ENCODE results near the gene KAZN.

DNA sequence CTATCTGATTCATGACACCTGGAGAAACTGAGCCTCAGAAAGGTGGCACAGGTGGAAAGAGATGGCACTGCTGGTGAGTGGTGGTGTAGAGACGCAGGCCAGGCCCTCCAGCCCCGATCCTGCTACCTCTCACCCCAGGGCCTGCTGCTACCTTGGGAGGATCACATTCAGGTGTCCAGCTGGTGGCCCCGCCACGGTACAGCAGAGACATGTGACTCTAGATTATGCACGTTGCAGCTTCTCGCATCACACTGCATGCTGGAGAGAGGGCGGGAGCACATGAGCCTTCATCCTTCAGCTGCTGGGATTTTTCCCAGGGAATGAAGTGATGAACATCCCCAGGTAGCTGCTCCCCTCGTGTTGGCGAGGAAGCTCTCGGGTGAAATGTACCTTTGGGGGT lies 32.9 kb downstream of the KAZN start:
- TF ChIP-seq, protein P1, sequence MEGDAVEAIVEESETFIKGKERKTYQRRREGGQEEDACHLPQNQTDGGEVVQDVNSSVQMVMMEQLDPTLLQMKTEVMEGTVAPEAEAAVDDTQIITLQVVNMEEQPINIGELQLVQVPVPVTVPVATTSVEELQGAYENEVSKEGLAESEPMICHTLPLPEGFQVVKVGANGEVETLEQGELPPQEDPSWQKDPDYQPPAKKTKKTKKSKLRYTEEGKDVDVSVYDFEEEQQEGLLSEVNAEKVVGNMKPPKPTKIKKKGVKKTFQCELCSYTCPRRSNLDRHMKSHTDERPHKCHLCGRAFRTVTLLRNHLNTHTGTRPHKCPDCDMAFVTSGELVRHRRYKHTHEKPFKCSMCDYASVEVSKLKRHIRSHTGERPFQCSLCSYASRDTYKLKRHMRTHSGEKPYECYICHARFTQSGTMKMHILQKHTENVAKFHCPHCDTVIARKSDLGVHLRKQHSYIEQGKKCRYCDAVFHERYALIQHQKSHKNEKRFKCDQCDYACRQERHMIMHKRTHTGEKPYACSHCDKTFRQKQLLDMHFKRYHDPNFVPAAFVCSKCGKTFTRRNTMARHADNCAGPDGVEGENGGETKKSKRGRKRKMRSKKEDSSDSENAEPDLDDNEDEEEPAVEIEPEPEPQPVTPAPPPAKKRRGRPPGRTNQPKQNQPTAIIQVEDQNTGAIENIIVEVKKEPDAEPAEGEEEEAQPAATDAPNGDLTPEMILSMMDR (IDR thresholded peaks at IDR 0.05): no peak
- TF ChIP-seq POLR2AphosphoS5 (IDR thresholded peaks at IDR 0.05) (no peak), POLR2A (IDR thresholded peaks at IDR 0.05) (no peak)
